RWPE2 (cell line): ENCODE data around the gene BRINP3.

Source experiments
- ATAC-seq: fragments of 200-7000 bp; cut with Tn5 transposase; 3 replicates; pipeline ENCODE4 v1.9.1; 2021; ENCODE audit warnings: low read depth
- DNase-seq: peaks from one replicate; pipeline ENCODE4 v3.0.0-alpha.2; 2020; ENCODE audit warnings: low spot score
- H3K27ac ChIP-seq: fragments of 450-650 bp; 2 replicates; pipeline ENCODE4 v1.5.1; 2017; ENCODE audit warnings: mild to moderate bottlenecking; ENCODE audit not compliant: poor library complexity, severe bottlenecking
- H3K27me3 ChIP-seq: fragments of 250-450 bp; sonication (Bioruptor Pico); 2 replicates; pipeline ENCODE4 v1.5.1; 2021; ENCODE audit warnings: mild to moderate bottlenecking, moderate library complexity; ENCODE audit not compliant: insufficient read depth, poor library complexity, severe bottlenecking
- H3K36me3 ChIP-seq: fragments of 250-450 bp; sonication (Bioruptor Pico); 2 replicates; pipeline ENCODE4 v1.5.1; 2020; ENCODE audit warnings: low read depth, mild to moderate bottlenecking, moderate library complexity
- H3K4me1 ChIP-seq: fragments of 250-450 bp; sonication (Bioruptor Pico); 2 replicates; pipeline ENCODE4 v1.5.1; 2021; ENCODE audit warnings: mild to moderate bottlenecking, moderate library complexity; ENCODE audit not compliant: insufficient read depth, poor library complexity, severe bottlenecking
- H3K4me3 ChIP-seq: fragments of 250-450 bp; sonication (Bioruptor Pico); 2 replicates; pipeline ENCODE4 v1.5.1; 2021; ENCODE audit warnings: mild to moderate bottlenecking, moderate library complexity; ENCODE audit not compliant: severe bottlenecking
- H3K9me3 ChIP-seq: fragments of 250-450 bp; sonication (Bioruptor Pico); 2 replicates; pipeline ENCODE4 v1.5.1; 2021; ENCODE audit warnings: mild to moderate bottlenecking, moderate library complexity; ENCODE audit not compliant: severe bottlenecking
- TF ChIP-seq, protein P1 (sequence below): fragments of 450-650 bp; IDR thresholded peaks from one replicate; pipeline ENCODE4 v1.5.1; 2017; ENCODE audit warnings: mild to moderate bottlenecking, moderate library complexity; ENCODE audit not compliant: poor library complexity, severe bottlenecking

Gene BRINP3

GRCh38 chr1:190154744-190155143 lies 322.9 kb downstream of the BRINP3 start:
- Histone ChIP-seq H3K36me3 (no peaks in the 10 kb centered on the region), H3K27ac (no peak overlapping the region), H3K4me3 (no peak overlapping the region), H3K9me3 (no peaks in the 10 kb centered on the region), H3K4me1 (no peaks in the 10 kb centered on the region), H3K27me3 (no peaks in the 10 kb centered on the region)
- TF ChIP-seq, protein P1, sequence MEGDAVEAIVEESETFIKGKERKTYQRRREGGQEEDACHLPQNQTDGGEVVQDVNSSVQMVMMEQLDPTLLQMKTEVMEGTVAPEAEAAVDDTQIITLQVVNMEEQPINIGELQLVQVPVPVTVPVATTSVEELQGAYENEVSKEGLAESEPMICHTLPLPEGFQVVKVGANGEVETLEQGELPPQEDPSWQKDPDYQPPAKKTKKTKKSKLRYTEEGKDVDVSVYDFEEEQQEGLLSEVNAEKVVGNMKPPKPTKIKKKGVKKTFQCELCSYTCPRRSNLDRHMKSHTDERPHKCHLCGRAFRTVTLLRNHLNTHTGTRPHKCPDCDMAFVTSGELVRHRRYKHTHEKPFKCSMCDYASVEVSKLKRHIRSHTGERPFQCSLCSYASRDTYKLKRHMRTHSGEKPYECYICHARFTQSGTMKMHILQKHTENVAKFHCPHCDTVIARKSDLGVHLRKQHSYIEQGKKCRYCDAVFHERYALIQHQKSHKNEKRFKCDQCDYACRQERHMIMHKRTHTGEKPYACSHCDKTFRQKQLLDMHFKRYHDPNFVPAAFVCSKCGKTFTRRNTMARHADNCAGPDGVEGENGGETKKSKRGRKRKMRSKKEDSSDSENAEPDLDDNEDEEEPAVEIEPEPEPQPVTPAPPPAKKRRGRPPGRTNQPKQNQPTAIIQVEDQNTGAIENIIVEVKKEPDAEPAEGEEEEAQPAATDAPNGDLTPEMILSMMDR = no peak
- no peak for DNase-seq
- ATAC-seq = no peak

DNA sequence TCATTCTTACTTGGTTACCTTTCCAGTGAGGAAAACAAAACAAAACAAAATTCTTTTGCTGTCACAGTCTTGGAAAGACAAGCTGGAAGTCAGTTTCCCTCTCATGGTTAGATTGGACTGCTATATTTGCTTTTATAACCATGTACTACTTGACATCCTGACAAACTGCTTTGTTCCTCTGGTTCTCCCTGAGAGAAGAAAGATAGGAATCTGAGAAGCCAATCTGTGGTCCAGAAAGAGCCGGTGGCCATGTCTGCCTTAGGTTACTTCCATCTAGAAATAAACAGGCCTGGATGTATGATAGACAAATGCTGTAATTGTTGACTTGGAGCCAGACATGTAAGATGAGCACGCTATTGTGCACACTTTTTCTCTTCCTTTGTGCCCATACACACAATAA lies 330.0 kb downstream of the BRINP3 start:
- TF ChIP-seq, protein P1 = no peak
- Histone ChIP-seq H3K4me3 (no peak overlapping the region), H3K9me3 (no peaks in the 10 kb centered on the region)

GRCh38 chr1:190144650-190145049 lies 333.0 kb downstream of the BRINP3 start:
- DNase-seq (no peak), ATAC-seq (no peak)
- H3K27ac ChIP-seq = no peak overlapping the region
- no peaks in the 10 kb centered on the region for H3K9me3 ChIP-seq
- H3K27me3 ChIP-seq = no peaks in the 10 kb centered on the region
- H3K36me3 ChIP-seq = no peaks in the 10 kb centered on the region
- TF ChIP-seq, protein P1 = no peak
- no peak overlapping the region for H3K4me3 ChIP-seq
- H3K4me1 ChIP-seq = no peaks in the 10 kb centered on the region

More for the DNA sequence above, 330.0 kb downstream of the BRINP3 start:
- H3K27ac ChIP-seq = no peak overlapping the region
- H3K4me1 ChIP-seq = no peaks in the 10 kb centered on the region
- no peaks in the 10 kb centered on the region for H3K36me3 ChIP-seq
- H3K27me3 ChIP-seq = no peaks in the 10 kb centered on the region
- DNase-seq = no peak
- ATAC-seq = no peak

DNA sequence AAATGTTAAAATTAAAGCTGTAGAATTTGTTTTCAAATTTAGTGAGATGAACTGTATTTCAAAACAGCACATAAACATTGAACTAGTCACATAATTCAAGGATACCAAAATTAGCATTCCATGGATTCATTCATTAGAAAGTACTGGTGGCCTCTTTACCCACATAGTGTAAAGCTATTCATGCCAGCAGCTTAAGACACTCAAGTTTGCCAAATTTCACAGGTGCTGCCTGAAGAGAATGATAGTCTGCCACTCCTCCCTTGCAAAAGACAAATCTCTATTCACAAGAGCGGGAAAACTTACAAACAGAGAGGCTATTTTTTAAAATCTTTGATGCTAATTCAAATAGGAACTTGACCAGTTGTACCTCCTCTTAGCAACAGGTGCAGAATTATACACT lies 337.0 kb downstream of the BRINP3 start:
- TF ChIP-seq, protein P1 = no peak
- Histone ChIP-seq H3K4me1 (no peaks in the 10 kb centered on the region), H3K4me3 (no peak overlapping the region), H3K27me3 (no peaks in the 10 kb centered on the region), H3K27ac (no peak overlapping the region), H3K9me3 (no peaks in the 10 kb centered on the region), H3K36me3 (no peaks in the 10 kb centered on the region)
- DNase-seq (no peak), ATAC-seq (no peak)

DNA sequence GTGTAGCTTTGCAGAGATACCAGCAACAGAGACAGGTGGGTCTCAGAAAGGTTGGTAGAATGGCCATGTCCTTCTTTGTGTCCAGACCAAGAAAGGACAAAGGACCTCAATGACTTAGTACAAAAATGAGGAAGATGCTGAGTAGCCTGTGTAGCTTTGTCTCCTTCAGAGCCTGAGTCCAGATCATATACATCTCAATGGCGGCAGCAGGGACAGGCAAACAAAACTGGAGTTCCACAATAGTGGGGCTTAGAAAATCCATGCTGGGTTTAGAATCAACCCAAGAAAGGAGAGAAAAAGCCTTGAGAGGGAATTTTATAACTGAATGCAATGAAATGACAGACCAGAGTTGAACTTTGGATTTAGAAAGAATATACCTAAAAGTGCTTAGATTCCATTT lies 339.0 kb downstream of the BRINP3 start:
- ATAC-seq = no peak

More for the DNA sequence above, 339.0 kb downstream of the BRINP3 start:
- Histone ChIP-seq H3K36me3 (no peaks in the 10 kb centered on the region), H3K9me3 (no peaks in the 10 kb centered on the region), H3K27ac (no peak overlapping the region), H3K4me1 (no peaks in the 10 kb centered on the region), H3K4me3 (no peak overlapping the region), H3K27me3 (no peaks in the 10 kb centered on the region)
- TF ChIP-seq, protein P1 = no peak
- DNase-seq = no peak
